ENCODE results near the gene AARS2. TPM values are rescaled to one million over a fixed set of nuclear protein-coding genes. Genes with fewer than 3 reads are reported as not detected.

Gene AARS2
- total RNA-seq, 1 experiment from 2014 or later: 11.6 TPM

DNA sequence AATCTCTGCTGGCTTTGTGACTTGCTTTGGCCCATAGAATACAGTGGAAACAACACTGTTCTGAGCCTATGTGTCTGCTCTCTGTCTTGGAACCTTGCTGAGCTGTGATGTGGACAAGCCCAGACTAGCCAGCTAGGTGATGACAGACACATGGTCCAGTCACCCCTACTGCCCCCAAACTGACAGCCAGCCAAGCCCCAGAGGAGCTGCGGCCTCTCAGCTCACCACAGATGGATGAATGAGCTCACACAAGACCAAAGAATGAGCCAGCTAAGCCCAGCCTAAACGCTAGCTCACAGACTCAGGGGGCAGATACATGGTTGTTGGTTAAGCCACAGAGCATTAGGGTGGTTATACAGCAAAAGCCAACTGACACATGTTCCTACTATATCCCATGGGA, 4.1 kb downstream of the AARS2 start:
- no peak for DNase-seq
- CTCF ChIA-PET: no interaction called here
- no TSS peak for BruUV-seq (replicated peaks)
- Histone ChIP-seq H3K4me1 (replicated peaks; ENCODE audit: insufficient read depth) (peaks cover 9% of the 10 kb centered on the region), H3K36me3 (ENCODE audit: low read depth) (peaks cover 12% of the 10 kb centered on the region; the same call in 1 of the 2 replicates), H3K27ac (no peak overlapping the region), H2AFZ (no peak overlapping the region), H3K9me3 (ENCODE audit: insufficient read depth, low read depth) (no peaks in the 10 kb centered on the region), H3K27me3 (ENCODE audit: insufficient read depth, low read depth) (no peaks in the 10 kb centered on the region), H3K4me2 (no peak overlapping the region), H3F3A (ENCODE audit: insufficient read depth, low read depth) (no peaks in the 10 kb centered on the region), H3K4me3 (no peak overlapping the region), H4K20me1 (ENCODE audit: insufficient read depth) (no peaks in the 10 kb centered on the region), H3K79me2 (ENCODE audit: low read depth) (peaks cover 15% of the 10 kb centered on the region), H3K9me2 (ENCODE audit: insufficient read depth) (no peaks in the 10 kb centered on the region)
- POLR2A ChIA-PET (ENCODE audit: unreplicated experiment): interaction anchor here (0.7 kb wide), 1 partner anchor 134 kb away, joined by 4 read pairs; no protein-coding TSS in a partner anchor
- TF ChIP-seq EZH2 (IDR thresholded peaks at IDR 0.05; ENCODE audit: low read depth): no peak
- TF ChIP-seq, protein P1, sequence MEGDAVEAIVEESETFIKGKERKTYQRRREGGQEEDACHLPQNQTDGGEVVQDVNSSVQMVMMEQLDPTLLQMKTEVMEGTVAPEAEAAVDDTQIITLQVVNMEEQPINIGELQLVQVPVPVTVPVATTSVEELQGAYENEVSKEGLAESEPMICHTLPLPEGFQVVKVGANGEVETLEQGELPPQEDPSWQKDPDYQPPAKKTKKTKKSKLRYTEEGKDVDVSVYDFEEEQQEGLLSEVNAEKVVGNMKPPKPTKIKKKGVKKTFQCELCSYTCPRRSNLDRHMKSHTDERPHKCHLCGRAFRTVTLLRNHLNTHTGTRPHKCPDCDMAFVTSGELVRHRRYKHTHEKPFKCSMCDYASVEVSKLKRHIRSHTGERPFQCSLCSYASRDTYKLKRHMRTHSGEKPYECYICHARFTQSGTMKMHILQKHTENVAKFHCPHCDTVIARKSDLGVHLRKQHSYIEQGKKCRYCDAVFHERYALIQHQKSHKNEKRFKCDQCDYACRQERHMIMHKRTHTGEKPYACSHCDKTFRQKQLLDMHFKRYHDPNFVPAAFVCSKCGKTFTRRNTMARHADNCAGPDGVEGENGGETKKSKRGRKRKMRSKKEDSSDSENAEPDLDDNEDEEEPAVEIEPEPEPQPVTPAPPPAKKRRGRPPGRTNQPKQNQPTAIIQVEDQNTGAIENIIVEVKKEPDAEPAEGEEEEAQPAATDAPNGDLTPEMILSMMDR (conservative IDR thresholded peaks at IDR 0.05): no peak
- intact Hi-C loops (cut with micrococcal nuclease; ENCODE audit: unreplicated experiment): no loop called here

DNA sequence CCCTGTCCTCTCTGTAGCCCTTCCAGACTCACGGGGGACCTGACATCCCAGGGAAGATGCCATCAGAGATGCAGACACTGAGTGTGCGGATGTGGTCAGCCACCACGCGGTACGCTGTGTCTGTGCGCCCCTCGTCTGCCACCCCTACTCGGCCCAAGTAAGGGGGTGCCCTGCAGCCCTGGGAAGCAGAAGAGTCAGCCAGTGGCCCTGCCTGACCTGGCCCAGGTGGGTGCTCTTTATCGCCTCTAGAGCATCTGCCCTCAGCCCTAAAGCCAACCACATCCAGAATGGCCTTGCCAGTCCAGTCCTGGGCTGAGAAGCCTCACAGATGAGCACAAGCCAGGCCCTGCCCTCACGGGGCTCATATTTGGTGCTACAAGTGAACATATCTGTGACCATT, 5.9 kb downstream of the AARS2 start:
- ChIA-PET CTCF (interaction anchor here (0.6 kb wide), 1 partner anchor 13 kb away, joined by 13 read pairs; no protein-coding TSS in a partner anchor), POLR2A (ENCODE audit: unreplicated experiment) (no interaction called here)
- no peak overlapping the region for H3K4me3 ChIP-seq
- no peak overlapping the region for H3K27ac ChIP-seq
- no TSS peak for BruUV-seq (replicated peaks)
- H3K79me2 ChIP-seq (ENCODE audit: low read depth): peaks cover 8% of the 10 kb centered on the region; the same call in 1 of the 2 replicates
- H2AFZ ChIP-seq: no peak overlapping the region
- peaks cover 12% of the 10 kb centered on the region; the same call in 1 of the 2 replicates for H3K36me3 ChIP-seq (ENCODE audit: low read depth)
- H3F3A ChIP-seq (ENCODE audit: insufficient read depth, low read depth): no peaks in the 10 kb centered on the region
- no peak for DNase-seq
- no peaks in the 10 kb centered on the region for H4K20me1 ChIP-seq (ENCODE audit: insufficient read depth)
- no peaks in the 10 kb centered on the region for H3K9me2 ChIP-seq (ENCODE audit: insufficient read depth)
- intact Hi-C loops (cut with micrococcal nuclease; ENCODE audit: unreplicated experiment): no loop called here
- H3K4me1 ChIP-seq (replicated peaks; ENCODE audit: insufficient read depth): peaks cover 6% of the 10 kb centered on the region
- no peaks in the 10 kb centered on the region for H3K9me3 ChIP-seq (ENCODE audit: insufficient read depth, low read depth)
- TF ChIP-seq EZH2 (IDR thresholded peaks at IDR 0.05; ENCODE audit: low read depth): no peak
- TF ChIP-seq, protein P1 (conservative IDR thresholded peaks at IDR 0.05): no peak
- H3K27me3 ChIP-seq (ENCODE audit: insufficient read depth, low read depth): no peaks in the 10 kb centered on the region
- H3K4me2 ChIP-seq: no peak overlapping the region

DNA sequence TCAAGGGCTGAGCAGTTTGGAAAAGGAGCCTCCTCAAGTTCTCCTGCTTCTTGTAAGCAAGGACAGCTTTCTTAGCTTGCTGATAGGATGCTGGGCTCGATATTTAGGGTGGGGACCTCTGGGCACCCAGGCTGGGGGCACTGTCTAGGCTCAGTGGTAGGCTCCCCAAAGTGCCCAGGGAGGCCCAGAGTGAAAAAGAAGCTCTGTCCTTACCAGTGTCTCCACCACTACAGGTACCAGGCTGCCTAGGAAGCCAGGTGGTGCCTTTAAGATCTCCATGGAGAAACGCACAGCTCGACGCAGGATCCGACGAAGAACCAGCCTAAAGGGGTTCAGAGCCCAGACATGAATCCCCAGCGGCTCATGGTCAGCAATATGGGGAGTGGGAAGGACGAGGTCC, 6.4 kb downstream of the AARS2 start:
- no peak overlapping the region for H3K4me3 ChIP-seq
- H4K20me1 ChIP-seq (ENCODE audit: insufficient read depth): no peaks in the 10 kb centered on the region
- intact Hi-C loops (cut with micrococcal nuclease; ENCODE audit: unreplicated experiment): no loop called here
- peaks cover 12% of the 10 kb centered on the region; the same call in 1 of the 2 replicates for H3K36me3 ChIP-seq (ENCODE audit: low read depth)
- TF ChIP-seq, protein P1 (conservative IDR thresholded peaks at IDR 0.05): no peak
- TF ChIP-seq EZH2 (IDR thresholded peaks at IDR 0.05; ENCODE audit: low read depth): no peak
- H3K4me2 ChIP-seq: no peak overlapping the region
- no peaks in the 10 kb centered on the region for H3F3A ChIP-seq (ENCODE audit: insufficient read depth, low read depth)
- H3K27me3 ChIP-seq (ENCODE audit: insufficient read depth, low read depth): no peaks in the 10 kb centered on the region
- ChIA-PET CTCF (no interaction called here), POLR2A (ENCODE audit: unreplicated experiment) (no interaction called here)
- peaks cover 3% of the 10 kb centered on the region; the same call in 1 of the 2 replicates for H3K79me2 ChIP-seq (ENCODE audit: low read depth)
- DNase-seq: no peak
- H3K9me2 ChIP-seq (ENCODE audit: insufficient read depth): no peaks in the 10 kb centered on the region
- H3K27ac ChIP-seq: no peak overlapping the region
- H3K9me3 ChIP-seq (ENCODE audit: insufficient read depth, low read depth): no peaks in the 10 kb centered on the region
- H3K4me1 ChIP-seq (replicated peaks; ENCODE audit: insufficient read depth): peaks cover under 1% of the 10 kb centered on the region; the same call in 1 of the 2 replicates
- no peak overlapping the region for H2AFZ ChIP-seq
- BruUV-seq (replicated peaks): no TSS peak
